Hematopoietic multipotent progenitor cell treated with erythropoietin and hydrocortisone succinate and interleukin-3 and kit ligand, for 8 days (in vitro differentiated cells): ENCODE data around the gene TMEM232.

Experiments
- DNase-seq: peaks from one replicate; pipeline ENCODE4 v3.0.0-alpha.2; 2015

Gene TMEM232

GRCh38 chr5:110507972-110508371, 218.5 kb downstream of the TMEM232 start:
- no peak for DNase-seq

- no peak for DNase-seq
These were observed 220.1 kb downstream of the TMEM232 start for GRCh38 chr5:110506378-110506777.

GRCh38 chr5:110496276-110496675, 230.2 kb downstream of the TMEM232 start:
- DNase-seq, result no peak

GRCh38 chr5:110492446-110492845, 234.0 kb downstream of the TMEM232 start:
- DNase-seq, result no peak

- DNase-seq, result no peak
These were observed 247.6 kb downstream of the TMEM232 start for GRCh38 chr5:110478895-110479294.

GRCh38 chr5:110477911-110478310, 248.6 kb downstream of the TMEM232 start:
- DNase-seq, result no peak

GRCh38 chr5:110476164-110476563, 250.3 kb downstream of the TMEM232 start:
- DNase-seq, result no peak

GRCh38 chr5:110475529-110475928, 250.9 kb downstream of the TMEM232 start:
- no peak for DNase-seq

- DNase-seq, result no peak
These were observed 257.0 kb downstream of the TMEM232 start for GRCh38 chr5:110469486-110469885.

- DNase-seq, result no peak
These were observed 263.4 kb downstream of the TMEM232 start for GRCh38 chr5:110463106-110463505.

GRCh38 chr5:110460837-110461236, 265.6 kb downstream of the TMEM232 start:
- DNase-seq, result no peak

GRCh38 chr5:110458313-110458712, 268.2 kb downstream of the TMEM232 start:
- DNase-seq, result no peak

GRCh38 chr5:110442856-110443255, 283.6 kb downstream of the TMEM232 start:
- no peak for DNase-seq

GRCh38 chr5:110441035-110441434, 285.4 kb downstream of the TMEM232 start:
- peak; percentile 48 for DNase-seq

GRCh38 chr5:110440058-110440457, 286.4 kb downstream of the TMEM232 start:
- DNase-seq, result no peak

- no peak for DNase-seq
These were observed 287.2 kb downstream of the TMEM232 start for GRCh38 chr5:110439296-110439695.

- DNase-seq, result no peak
These were observed 291.3 kb downstream of the TMEM232 start for GRCh38 chr5:110435207-110435606.

GRCh38 chr5:110431603-110432002, 294.9 kb downstream of the TMEM232 start:
- DNase-seq, result no peak

GRCh38 chr5:110414360-110414759, 312.1 kb downstream of the TMEM232 start:
- DNase-seq, result no peak

- no peak for DNase-seq
These were observed 312.6 kb downstream of the TMEM232 start for GRCh38 chr5:110413856-110414255.

- no peak for DNase-seq
These were observed 316.9 kb downstream of the TMEM232 start for GRCh38 chr5:110409571-110409970.

- DNase-seq, result no peak
These were observed 323.9 kb downstream of the TMEM232 start for GRCh38 chr5:110402562-110402961.

GRCh38 chr5:110401881-110402280, 324.6 kb downstream of the TMEM232 start:
- no peak for DNase-seq

- no peak for DNase-seq
These were observed 327.5 kb downstream of the TMEM232 start for GRCh38 chr5:110398951-110399350.

- no peak for DNase-seq
These were observed 329.2 kb downstream of the TMEM232 start for GRCh38 chr5:110397281-110397680.

GRCh38 chr5:110386782-110387181, 339.7 kb downstream of the TMEM232 start:
- no peak for DNase-seq
